Stomach (tissue), 9 donors: Measurements from ENCODE around the gene DIS3L. TPM values are rescaled to one million over a fixed set of nuclear protein-coding genes. Genes with fewer than 3 reads are reported as not detected.

Source experiments
- DNase-seq, 2 donors: peaks; one replicate each; pipeline versions ENCODE4 v3.0.0 to v3.0.0-alpha.2; 2013 to 2019
- H3K27ac ChIP-seq, 5 donors: fragments of 200-600 bp in 4 of 5; sonication (generic) in 4 of 5; one replicate each; pipeline ENCODE4 v1.5.1; 2013 to 2019; ENCODE audit warnings: mild to moderate bottlenecking in 1 of 5, moderate library complexity in 1 of 5
- H3K27me3 ChIP-seq, 3 donors: fragments of 200-600 bp; sonication (generic); one replicate each; pipeline ENCODE4 v1.5.1; 2017 to 2019; ENCODE audit warnings: mixed run types in 1 of 3
- H3K36me3 ChIP-seq, 4 donors: fragments of 200-600 bp; sonication (generic); 1 replicate in 3 of 4; 2 replicates in 1 of 4; pipeline ENCODE4 v1.5.1; 2016 to 2019
- H3K4me1 ChIP-seq, 4 donors: fragments of 200-600 bp; sonication (generic); one replicate each; pipeline ENCODE4 v1.5.1; 2016 to 2019
- H3K4me3 ChIP-seq, 4 donors: fragments of 200-600 bp; sonication (generic) in 3 of 4; one replicate each; pipeline ENCODE4 v1.5.1; 2016 to 2019; ENCODE audit warnings: mild to moderate bottlenecking in 1 of 4
- H3K9me3 ChIP-seq, 4 donors: fragments of 200-600 bp; sonication (generic); one replicate each; pipeline ENCODE4 v1.5.1; 2016 to 2019
- EP300 ChIP-seq: sonication (generic); formaldehyde crosslinking; IDR thresholded peaks from one replicate; pipeline ENCODE4 v1.6.1; 2017; ENCODE audit warnings: antibody characterized with exemption
- POLR2A ChIP-seq, 4 donors: fragments of 450-650 bp; IDR thresholded peaks; one replicate each; pipeline ENCODE4 v1.6.1; 2016; ENCODE audit warnings: antibody characterized with exemption in 4 of 4, control low read depth in 2 of 4, mild to moderate bottlenecking in 1 of 4, moderate library complexity in 1 of 4
- POLR2AphosphoS5 ChIP-seq, 3 donors: sonication (generic); formaldehyde crosslinking; IDR thresholded peaks; one replicate each; pipeline ENCODE4 v1.6.1; 2016; ENCODE audit warnings: antibody characterized with exemption in 3 of 3
- WGBS, 5 donors: extraction: QIAGEN DNeasy Blood & Tissue Kit in 3 of 5; methylation state at CpG; one replicate each; pipeline versions ENCODE4 v1.1.5 to v1.1.7; 2013 to 2018; 5-methylcytosine and 5-hydroxymethylcytosine counted together
- intact Hi-C: fragments of 100-400 bp; cut with DNase I; formaldehyde crosslinking; loops from one replicate; pipeline ENCODE4 v1.15.1; 2023; ENCODE audit warnings: low total_unique reads
- polyA plus RNA-seq, 3 donors: library from polyadenylated mRNA; stranded (reverse); fragments of 200-250 nt; gene quantifications; one replicate each; pipeline ENCODE4 v1.2.3, GENCODE V29; 2013
- total RNA-seq, 5 donors: library from RNA; depleted of rRNA; stranded (reverse); fragments of >200 nt; gene quantifications; one replicate each; pipeline versions ENCODE4 v1.1.0 to v1.2.3, GENCODE V29; 2014 to 2016
- TF ChIP-seq, protein P1 (sequence below), 7 experiments: fragments of 450-650 bp in 4 of 7; fragments of 200-600 bp in 3 of 7; sonication (generic) in 3 of 7; IDR thresholded peaks; one replicate each; pipeline ENCODE4 v1.5.1; 2016 to 2019; ENCODE audit warnings: antibody characterized with exemption in 7 of 7, control low read depth in 2 of 7, mild to moderate bottlenecking in 1 of 7
- donor health status: healthy with polysubstance abuse.
- donor health status: Bipolar disorder and iron deficiency.
- donor health status: healthy.

Gene DIS3L
- total and polyA plus RNA-seq, 8 donors, result 8.8 to 35.1 (median 16.7) TPM

DNA sequence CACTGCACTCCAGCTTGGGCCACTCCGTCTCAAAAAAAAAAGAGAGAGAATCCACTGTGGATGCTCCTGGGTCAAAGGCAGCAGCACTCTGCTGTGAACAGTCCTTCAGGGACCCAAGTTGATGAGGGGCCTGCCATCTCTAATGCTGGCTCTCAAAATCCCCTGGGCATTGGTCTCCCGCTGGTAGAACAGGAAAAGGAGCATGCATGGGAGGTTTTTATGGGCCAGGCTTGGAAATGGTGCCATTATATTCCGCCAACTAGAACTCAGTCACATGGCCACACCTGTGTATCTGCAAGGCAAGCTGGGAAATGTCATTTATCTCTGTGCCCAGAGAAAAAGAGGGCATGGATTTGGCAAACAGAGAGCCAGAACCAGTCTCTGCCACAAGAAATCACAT, 3.4 kb upstream of the DIS3L start:
- no peak for DNase-seq
- intact Hi-C loops, result no loop called here

DNA sequence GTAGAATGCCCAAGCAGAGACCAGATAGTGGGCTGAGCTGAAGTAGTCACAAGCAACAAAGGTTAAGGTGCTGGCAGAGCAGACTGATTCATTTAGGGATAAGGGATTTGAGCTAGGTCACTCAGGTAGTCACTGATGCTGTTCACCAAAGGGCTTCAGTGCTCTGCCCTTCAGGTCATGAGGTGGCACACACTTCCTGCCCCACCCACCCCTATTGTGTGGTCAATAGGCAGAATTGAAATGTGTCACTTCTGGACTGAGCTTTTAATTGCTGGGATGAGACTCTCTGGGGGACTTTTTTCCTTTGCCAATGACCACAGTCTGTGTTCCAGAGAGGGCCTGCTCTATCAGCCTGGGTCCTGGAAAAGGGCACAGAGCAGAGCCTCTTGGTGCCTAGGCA, 2.9 kb upstream of the DIS3L start:
- no peak overlapping the region for H3K27ac ChIP-seq
- TF ChIP-seq POLR2A (IDR thresholded peaks at IDR 0.05) (no peak), POLR2AphosphoS5 (IDR thresholded peaks at IDR 0.05) (no peak), EP300 (no peak)
- TF ChIP-seq, protein P1, sequence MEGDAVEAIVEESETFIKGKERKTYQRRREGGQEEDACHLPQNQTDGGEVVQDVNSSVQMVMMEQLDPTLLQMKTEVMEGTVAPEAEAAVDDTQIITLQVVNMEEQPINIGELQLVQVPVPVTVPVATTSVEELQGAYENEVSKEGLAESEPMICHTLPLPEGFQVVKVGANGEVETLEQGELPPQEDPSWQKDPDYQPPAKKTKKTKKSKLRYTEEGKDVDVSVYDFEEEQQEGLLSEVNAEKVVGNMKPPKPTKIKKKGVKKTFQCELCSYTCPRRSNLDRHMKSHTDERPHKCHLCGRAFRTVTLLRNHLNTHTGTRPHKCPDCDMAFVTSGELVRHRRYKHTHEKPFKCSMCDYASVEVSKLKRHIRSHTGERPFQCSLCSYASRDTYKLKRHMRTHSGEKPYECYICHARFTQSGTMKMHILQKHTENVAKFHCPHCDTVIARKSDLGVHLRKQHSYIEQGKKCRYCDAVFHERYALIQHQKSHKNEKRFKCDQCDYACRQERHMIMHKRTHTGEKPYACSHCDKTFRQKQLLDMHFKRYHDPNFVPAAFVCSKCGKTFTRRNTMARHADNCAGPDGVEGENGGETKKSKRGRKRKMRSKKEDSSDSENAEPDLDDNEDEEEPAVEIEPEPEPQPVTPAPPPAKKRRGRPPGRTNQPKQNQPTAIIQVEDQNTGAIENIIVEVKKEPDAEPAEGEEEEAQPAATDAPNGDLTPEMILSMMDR (IDR thresholded peaks at IDR 0.05), result no peak
- intact Hi-C loops, result no loop called here
- H3K4me1 ChIP-seq, result peaks cover 12 to 41% (median 30%) of the 10 kb centered on the region in 4 donors
- H3K9me3 ChIP-seq, result no peaks in the 10 kb centered on the region
- H3K4me3 ChIP-seq, result no peak overlapping the region
- no peaks in the 10 kb centered on the region for H3K36me3 ChIP-seq
- DNase-seq, result no peak
- H3K27me3 ChIP-seq, result no peaks in the 10 kb centered on the region

More for the DNA sequence above, 3.4 kb upstream of the DIS3L start:
- TF ChIP-seq POLR2A (IDR thresholded peaks at IDR 0.05), result no peak
- TF ChIP-seq POLR2AphosphoS5 (IDR thresholded peaks at IDR 0.05), result no peak
- TF ChIP-seq, protein P1 (IDR thresholded peaks at IDR 0.05), result no peak
- no peak for TF ChIP-seq EP300
- peaks cover 11 to 36% (median 27%) of the 10 kb centered on the region in 4 donors for H3K4me1 ChIP-seq
- H3K4me3 ChIP-seq, result no peak overlapping the region
- H3K9me3 ChIP-seq, result no peaks in the 10 kb centered on the region
- no peaks in the 10 kb centered on the region for H3K27me3 ChIP-seq
- H3K36me3 ChIP-seq, result no peaks in the 10 kb centered on the region
- no peak overlapping the region for H3K27ac ChIP-seq
- 87 to 100% (median 97%) methylated on average over 2 to 3 of the region's 3 CpGs for WGBS, 5 donors

DNA sequence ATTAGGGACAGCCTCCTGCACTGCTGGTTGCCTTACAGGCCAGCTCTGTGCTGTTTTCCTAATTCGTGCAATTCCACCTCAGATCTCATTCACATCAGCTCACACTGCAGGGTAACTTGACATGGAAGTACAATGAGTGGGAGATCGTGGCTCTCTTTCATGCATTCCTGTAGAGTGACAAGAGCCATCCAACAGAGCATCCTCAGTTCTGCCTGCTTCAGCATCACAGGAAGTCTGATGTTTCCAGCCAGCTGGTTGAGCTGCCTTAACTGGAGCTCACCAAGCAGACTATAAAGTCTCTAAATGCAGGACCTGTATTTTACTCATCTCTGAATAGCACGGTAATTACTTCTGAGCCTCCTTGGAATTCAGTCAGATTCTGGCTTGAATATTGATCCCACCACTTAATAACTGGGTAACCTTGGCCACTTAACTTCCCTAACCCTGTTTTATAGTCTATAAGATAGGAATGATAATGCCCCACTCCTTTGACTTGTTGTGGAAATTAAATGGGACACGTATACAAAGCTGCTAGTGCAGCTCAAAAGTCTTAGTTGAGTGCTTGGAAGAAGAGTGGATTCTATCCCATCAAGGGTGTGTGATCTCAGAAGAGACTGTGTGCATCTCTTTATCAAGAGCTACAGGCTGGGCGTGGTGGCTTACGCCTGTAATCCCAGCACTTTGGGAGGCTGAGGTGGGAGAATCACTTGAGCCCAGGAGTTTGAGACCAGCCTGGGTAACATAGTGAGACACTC, 1.4 kb upstream of the DIS3L start:
- Histone ChIP-seq H3K27me3 (no peaks in the 10 kb centered on the region), H3K4me1 (peaks cover 12 to 49% (median 35%) of the 10 kb centered on the region in 4 donors), H3K36me3 (no peaks in the 10 kb centered on the region), H3K27ac (peak overlapping the region in 2 of 5 donors; percentile 92 to 96), H3K9me3 (no peaks in the 10 kb centered on the region), H3K4me3 (peak overlapping the region in 3 of 4 donors; percentile 74 to 80 (median 79))
- TF ChIP-seq, protein P1 (IDR thresholded peaks at IDR 0.05), result no peak
- TF ChIP-seq POLR2AphosphoS5 (IDR thresholded peaks at IDR 0.05) (no peak), EP300 (no peak), POLR2A (IDR thresholded peaks at IDR 0.05) (no peak)
- intact Hi-C loops, result no loop called here
- WGBS, 5 donors, result 66 to 80% (median 71%) methylated on average over 6 of the region's 6 CpGs
- DNase-seq, result no peak

DNA sequence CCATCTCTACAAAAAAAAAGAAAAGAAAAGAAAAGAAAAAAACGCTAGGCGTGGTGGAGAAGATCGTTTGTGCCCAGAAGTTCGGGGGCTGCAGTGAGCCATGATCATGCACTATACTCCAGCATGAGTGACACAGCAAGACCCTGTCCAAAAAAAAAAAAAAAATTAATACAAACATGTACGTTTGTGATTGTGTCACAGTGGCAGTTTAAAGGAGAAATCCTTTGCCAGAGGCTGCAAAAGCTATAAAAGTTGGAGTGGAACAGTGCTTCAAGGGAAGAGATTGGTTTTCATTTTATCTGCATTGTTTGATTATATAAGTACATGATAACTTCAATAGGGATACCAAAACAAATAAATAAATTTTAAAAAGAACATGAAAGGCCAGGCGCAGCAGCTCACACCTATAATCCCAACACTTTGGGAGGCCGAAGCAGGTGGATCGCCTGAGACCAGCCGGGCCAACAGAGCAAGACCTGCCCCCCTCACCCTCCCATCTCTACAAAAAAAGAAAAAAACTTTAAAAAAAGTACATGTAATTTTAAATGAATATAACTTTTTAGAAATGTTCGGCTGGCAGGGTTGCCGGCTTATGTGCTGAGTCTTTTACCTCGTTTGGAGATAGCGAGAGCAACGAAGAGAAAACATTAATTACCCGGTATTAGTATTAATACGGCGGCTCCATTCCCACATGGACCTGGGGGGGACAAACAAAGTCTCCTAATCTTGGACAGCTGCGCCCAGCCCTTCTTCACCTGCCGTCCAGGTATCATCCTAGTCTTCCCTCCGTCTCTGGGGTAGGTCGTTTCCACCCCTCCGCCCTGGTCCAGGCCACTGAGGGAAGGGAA, 573 bp upstream of the DIS3L start:
- no peaks in the 10 kb centered on the region for H3K9me3 ChIP-seq
- H3K27ac ChIP-seq, result peak overlapping the region; percentile 84 to 96 (median 92)
- peak overlapping the region; percentile 74 to 80 (median 77) for H3K4me3 ChIP-seq
- H3K27me3 ChIP-seq, result no peaks in the 10 kb centered on the region
- 7 to 12% (median 7%) methylated on average over 21 to 22 of the region's 22 CpGs for WGBS, 5 donors
- DNase-seq, result peak in 1 of 2 donors; percentile 24
- TF ChIP-seq POLR2A (IDR thresholded peaks at IDR 0.05) (no peak), POLR2AphosphoS5 (IDR thresholded peaks at IDR 0.05) (no peak), EP300 (no peak)
- TF ChIP-seq, protein P1 (IDR thresholded peaks at IDR 0.05), result no peak
- intact Hi-C loops, result no loop called here
- H3K4me1 ChIP-seq, result peaks cover 12 to 46% (median 33%) of the 10 kb centered on the region in 4 donors
- no peaks in the 10 kb centered on the region for H3K36me3 ChIP-seq
